Stomach (tissue), 4 donors: ENCODE data around the gene COPS4.
"Not testable (repeated sequence)": the region's sequence is repeated elsewhere in the genome, so short reads cannot be mapped to it uniquely, and the experiment has no call there.

Source experiments
- POLR2A ChIP-seq, 4 donors: fragments of 450-650 bp; IDR thresholded peaks; one replicate each; pipeline ENCODE4 v1.6.1; 2016; ENCODE audit warnings: antibody characterized with exemption in 4 of 4, control low read depth in 2 of 4, mild to moderate bottlenecking in 1 of 4, moderate library complexity in 1 of 4
- POLR2AphosphoS5 ChIP-seq, 3 donors: sonication (generic); formaldehyde crosslinking; IDR thresholded peaks; one replicate each; pipeline ENCODE4 v1.6.1; 2016; ENCODE audit warnings: antibody characterized with exemption in 3 of 3
- TF ChIP-seq, protein P1 (sequence below), 7 experiments: fragments of 450-650 bp in 4 of 7; fragments of 200-600 bp in 3 of 7; sonication (generic) in 3 of 7; IDR thresholded peaks; one replicate each; pipeline ENCODE4 v1.5.1; 2016 to 2019; ENCODE audit warnings: antibody characterized with exemption in 7 of 7, control low read depth in 2 of 7, mild to moderate bottlenecking in 1 of 7

DNA sequence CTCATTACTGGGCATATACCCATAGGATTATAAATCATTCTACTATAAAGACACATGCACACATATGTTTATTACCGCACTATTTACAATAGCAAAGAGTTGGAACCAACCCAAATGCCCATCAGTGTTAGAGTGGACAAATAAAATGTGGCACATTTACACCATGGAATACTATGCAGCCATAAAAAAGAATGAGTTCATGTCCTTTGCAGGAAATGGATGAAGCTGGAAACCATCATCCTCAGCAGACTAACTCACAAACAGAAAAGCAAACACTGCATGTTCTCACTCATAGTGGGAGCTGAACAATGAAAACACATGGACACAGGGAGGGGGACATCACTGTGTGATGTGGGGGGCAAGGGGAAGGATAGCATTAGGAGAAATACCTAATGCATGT is 11.4 kb upstream of the COPS4 start:
- TF ChIP-seq, protein P1, sequence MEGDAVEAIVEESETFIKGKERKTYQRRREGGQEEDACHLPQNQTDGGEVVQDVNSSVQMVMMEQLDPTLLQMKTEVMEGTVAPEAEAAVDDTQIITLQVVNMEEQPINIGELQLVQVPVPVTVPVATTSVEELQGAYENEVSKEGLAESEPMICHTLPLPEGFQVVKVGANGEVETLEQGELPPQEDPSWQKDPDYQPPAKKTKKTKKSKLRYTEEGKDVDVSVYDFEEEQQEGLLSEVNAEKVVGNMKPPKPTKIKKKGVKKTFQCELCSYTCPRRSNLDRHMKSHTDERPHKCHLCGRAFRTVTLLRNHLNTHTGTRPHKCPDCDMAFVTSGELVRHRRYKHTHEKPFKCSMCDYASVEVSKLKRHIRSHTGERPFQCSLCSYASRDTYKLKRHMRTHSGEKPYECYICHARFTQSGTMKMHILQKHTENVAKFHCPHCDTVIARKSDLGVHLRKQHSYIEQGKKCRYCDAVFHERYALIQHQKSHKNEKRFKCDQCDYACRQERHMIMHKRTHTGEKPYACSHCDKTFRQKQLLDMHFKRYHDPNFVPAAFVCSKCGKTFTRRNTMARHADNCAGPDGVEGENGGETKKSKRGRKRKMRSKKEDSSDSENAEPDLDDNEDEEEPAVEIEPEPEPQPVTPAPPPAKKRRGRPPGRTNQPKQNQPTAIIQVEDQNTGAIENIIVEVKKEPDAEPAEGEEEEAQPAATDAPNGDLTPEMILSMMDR (IDR thresholded peaks at IDR 0.05) = not testable (repeated sequence)
- TF ChIP-seq POLR2AphosphoS5, POLR2A (IDR thresholded peaks at IDR 0.05): not testable (repeated sequence)
